ENCODE measurements around the gene LFNG.
A peak's percentile ranks its signal among the peaks of the same experiment; 100 is the strongest.

LFNG gene, protein sequence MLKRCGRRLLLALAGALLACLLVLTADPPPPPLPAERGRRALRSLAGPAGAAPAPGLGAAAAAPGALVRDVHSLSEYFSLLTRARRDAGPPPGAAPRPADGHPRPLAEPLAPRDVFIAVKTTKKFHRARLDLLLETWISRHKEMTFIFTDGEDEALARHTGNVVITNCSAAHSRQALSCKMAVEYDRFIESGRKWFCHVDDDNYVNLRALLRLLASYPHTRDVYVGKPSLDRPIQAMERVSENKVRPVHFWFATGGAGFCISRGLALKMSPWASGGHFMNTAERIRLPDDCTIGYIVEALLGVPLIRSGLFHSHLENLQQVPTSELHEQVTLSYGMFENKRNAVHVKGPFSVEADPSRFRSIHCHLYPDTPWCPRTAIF

DNA sequence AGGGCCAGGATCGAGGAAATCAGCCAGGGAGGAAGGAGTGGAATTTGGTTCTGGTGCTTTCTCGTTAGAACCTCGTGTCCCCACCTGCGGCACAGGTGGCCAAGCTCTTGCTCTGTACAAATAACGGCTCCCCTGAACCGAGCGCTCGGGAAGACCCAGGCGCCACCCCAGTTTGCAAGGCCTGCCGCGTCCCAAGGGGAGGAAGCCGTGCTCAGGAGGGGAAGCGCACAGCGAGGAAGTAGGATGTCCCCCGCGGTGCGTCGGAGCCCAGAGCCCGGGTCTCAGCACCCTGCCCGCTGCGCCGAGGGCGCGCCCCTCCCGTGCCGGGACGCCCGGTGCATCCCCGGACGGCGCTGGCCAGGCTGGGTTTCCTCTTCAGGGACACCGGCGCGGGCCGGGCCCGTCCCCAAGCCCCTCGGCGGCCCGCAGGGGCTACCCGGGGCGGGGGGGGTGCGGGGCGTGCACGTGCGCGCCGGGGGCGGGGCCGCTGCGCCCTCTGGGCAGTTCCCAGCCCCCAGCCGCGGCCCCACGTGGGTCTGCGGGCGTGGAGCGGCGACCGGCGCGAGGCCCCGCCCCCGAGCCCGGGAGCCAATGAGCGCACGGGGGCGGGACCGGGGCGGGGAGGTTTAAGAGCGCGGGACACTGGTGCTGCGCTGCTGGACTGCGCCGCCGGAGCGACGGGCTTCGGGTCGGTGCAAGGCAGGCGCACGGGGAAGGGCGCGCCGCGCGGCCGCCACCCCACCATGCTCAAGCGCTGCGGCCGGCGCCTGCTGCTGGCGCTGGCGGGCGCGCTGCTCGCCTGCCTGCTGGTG, at the start of gene LFNG:
TSS of gene LFNG (plus strand) at position 656 of the 812 bp plus-strand sequence. CDS start at position 744, 88 bp downstream.
- DNase-seq = peak; percentile 84

DNA sequence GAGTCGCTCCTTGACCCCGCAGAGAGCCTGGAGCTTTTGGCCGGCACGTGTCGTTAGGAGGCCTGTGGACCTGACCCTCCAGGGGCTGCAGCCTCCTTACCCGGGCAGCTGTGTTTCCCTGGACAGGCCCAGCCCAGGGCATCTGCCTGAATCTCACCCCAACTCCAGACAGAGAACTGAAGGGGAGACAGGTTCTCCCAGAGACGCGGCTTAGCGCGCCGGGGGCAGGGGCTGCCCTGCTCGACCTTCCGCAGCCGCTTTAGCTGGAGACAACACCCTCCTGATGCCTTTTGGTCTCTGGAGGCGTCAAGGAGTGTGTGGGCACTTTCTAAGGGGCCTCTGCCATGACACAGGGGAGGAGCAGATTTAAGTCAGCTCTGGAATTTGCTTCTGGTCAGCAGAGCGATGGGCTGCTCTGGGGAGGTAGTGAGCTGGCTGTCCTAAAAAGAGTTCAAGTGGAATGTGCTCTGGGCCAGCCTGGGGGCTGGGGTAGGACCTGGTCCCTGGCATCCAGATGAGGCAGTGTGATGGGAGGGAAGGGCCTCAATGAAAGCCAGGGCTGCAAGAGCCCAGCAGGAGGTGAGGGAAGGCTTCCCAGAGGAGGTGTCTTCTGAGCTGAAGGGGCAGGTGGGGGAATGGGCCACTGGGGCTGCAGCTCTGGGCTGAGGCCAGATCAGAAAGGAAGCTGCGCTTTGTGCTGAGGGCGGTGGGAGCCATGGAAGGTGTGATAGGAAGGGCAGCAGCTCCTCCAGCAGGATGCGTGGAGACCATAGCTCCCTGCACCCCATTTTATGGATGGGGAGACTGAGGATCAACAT, 49.2 kb upstream of the LFNG start:
- no peak for DNase-seq

- DNase-seq = no peak
Observed at GRCh38 chr7:2471022-2471329, 48.6 kb upstream of the LFNG start.

GRCh38 chr7:2471396-2471795, 48.2 kb upstream of the LFNG start:
- DNase-seq = no peak

- peak; percentile 16 for DNase-seq
Observed at GRCh38 chr7:2472739-2473138, 46.8 kb upstream of the LFNG start.

DNA sequence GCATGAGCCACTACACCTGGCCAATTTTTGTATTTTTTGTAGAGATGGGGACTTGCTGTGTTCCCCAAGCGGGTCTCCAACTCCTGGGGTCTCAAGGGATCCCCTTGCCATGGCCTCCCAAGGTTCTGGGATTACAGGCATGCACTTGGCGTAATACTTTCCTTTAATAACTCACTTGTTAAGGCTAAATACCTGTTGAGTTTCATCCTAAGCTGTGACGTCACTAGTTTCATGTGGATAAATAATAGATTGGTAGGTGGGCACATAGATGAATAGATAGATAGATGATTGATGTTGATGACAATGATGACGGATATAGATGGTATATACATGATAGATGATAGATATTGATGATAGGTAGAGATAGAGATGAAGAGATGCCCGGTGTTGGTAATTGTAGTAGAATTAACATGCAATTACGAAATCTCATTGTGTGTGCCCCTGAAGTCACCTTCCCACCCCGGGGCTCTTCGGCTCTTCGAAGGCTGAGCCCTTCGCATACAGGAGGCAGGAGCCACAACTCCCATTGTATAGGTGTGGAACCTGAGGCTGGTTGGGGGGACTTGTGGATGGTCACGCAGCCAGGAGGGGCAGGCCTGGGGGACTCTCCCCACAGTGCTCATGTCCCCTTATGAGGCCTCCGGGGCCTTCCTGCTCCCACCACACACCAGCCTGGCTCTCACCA, 45.9 kb upstream of the LFNG start:
- no peak for DNase-seq

DNA sequence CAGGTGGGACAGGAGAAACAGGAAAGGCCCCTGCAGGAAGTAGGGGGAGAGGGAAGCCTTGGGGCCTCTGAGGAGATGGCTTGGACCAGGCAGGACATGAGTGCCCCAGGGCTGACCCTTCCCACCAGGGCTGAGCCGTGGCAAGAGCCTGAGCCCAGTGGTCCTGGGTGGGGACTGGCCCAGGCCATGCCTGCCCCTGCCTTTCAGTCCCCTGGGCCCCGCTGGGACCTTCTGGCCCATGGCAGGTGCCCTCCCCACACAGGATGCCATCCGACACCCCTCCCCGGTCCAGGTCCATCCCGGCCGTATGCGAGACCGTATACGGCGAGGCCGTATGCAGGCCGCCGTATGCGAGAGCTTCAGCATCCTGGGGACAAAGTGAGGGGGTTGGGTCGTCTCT, 45.4 kb upstream of the LFNG start:
- DNase-seq = no peak

DNA sequence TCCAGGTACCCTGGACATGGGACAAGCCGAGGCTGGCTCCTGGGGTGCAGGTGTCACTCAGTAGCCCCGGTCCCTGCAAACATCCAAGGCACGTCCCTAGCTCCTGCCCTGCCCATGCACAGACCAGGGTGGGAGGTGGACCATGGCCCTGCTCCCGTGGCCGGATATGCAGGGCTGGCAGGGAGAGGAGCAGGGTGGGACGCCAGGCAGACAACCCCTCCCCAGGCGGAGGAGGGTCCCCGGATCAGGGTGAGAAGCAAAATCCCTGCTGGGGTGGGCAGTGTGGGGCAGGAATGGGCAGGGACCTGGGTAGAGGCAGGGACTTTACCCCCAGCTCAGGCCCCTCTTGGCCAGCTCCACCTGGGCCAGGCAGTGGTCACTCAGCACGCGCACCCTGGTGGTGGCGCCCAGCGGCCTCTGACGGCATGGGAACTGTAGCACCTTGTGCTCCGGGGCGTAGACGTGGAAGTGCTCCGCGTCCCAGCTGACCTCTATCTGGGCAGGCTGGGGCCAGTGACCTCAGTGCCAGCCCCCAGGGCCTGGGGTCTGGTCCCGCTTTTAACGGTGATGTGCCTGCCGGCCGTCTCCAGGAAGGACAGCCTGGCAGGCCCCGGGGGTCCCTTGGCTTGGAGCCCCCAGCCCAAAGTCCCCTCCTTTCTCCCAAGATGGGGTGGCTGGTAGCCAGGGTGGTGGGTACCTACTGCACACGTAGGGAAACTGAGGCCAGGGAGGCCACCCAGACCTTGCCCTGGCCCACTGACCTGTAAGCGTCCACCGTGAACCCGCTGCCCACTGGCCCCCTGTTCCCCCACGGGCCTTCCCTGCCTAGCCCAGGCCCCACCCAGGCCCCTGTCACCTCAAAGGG, 44.5 kb upstream of the LFNG start:
- no peak for DNase-seq

DNA sequence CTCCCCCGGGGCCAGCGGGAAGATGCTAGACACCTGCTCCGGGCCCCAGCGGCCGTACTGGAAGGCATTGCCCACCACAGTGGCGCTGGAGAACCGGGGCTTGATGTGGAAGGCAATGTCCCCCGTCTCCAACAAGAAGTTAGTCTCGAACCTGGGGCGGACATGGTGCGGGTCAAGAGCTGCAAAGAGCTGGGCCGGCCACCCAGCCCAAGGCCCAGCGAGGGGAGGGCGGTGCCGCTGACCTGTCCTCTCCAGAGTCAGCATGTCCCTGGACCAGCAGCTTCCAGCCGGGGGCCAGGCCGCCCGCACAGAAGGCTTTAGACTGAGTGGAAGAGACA, 43.9 kb upstream of the LFNG start:
- no peak for DNase-seq

- DNase-seq = no peak
Observed at GRCh38 chr7:2476298-2476697, 43.3 kb upstream of the LFNG start, which contains the start of gene GRIFIN. TSS of gene GRIFIN (minus strand) at chr7:2476398. CDS start at chr7:2476383, 15 bp downstream.

GRCh38 chr7:2476776-2477446, 42.7 kb upstream of the LFNG start:
- DNase-seq = no peak

DNA sequence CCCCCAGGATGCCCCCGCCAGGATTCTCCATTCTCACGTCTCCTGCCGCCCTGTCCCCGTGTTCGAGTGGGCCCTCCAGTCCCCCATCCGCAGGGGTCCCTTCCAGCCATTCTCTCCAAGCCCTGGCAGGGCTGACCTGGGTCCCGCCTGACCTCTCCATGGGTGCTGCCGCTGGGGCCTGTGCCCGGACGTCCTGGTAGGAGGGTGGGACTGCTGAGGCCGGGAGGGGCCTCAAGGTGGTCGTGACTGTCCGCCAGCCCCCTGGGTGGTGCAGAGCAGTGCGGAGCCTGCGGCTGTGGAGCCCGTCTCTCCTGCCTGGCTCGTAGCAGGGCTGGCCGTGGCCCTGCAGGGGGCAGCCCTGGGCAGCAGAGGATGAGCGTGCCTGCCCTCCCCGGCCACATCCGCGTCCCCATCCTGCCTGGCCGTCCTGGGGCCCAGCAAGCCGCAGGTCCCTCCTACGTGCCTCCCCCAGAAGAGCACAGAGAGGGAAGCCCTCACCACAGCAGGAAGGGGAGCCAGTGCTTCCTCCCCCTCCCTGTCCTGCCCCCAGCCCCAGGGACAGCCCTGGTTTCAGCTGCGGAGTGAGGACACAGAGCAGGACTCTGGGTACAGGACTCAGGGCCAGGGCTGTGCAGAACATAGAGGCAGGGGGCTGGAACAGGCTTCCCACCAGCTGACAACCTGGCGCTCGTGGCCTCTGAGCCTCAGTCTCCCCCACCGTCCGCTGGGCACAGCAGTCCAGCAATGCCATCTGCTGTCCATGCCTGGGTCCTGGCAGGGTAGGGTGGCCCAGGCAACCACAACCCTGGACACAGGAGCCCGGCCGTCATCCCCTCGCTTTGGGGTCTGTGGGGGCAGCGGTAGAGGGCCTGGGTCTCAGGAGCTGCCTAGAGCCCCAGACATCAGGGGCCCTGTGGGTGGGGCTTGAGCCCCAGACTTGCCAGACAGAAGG, 41.9 kb upstream of the LFNG start:
- DNase-seq = peak; percentile 33

GRCh38 chr7:2478399-2478785, 41.2 kb upstream of the LFNG start:
- no peak for DNase-seq

DNA sequence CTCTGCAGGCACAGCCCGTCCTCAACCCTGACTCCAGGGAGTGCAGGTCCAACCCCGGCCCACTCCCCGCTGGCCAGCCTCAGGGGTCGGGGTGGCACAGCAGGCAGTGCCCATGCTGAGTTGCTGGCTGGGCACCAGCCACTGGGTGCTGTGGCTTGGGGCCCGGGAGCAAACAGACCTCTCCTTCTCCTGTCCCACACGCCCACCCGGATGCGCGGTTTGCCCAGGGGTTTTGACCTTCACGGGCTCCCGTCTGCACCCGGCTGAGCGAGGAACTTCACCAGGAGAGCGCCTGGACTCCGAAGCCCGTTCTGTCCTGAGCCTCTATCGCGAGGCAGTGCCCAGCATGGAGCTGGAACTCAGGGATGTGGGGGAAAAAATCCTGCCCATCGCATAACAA, 40.8 kb upstream of the LFNG start:
- DNase-seq = no peak

DNA sequence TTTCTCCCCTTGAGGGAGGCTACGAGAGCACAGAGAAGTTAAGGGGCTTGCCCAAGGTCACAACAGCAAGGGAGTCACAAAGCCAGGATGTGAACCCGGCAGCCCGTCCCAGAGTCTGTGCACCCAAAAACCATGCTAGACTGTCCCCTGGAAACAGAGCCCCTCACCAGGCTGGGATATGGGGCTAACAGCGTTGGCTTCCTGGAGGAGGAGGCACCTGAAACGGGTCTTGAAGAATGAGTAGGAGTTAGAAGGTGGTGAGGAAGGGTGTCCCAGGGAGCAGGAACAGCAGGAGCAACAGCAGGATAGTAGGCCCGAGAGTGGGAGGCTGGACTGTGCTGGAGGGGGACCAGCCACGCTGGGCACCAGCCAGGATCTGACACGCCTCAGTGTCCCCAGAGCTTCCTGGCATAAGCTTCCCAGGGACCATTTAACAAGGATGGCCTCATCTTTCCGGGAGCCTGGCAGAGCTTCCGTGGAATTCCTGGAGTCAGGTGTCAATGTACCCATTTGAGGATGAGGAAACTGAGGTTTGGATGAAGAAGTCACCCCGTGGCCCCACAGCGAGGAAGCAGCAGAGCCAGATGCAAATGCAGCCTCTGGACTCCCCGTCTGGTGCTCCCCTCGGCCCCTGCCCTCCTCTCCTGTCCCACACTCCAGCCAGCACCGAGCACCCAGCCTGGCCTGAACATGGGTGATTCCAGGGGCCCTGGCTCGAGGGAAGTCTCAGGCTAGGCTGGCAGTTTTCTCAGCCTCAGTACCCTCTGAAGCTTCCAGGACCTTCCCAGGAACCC, 40.1 kb upstream of the LFNG start:
- DNase-seq = no peak

DNA sequence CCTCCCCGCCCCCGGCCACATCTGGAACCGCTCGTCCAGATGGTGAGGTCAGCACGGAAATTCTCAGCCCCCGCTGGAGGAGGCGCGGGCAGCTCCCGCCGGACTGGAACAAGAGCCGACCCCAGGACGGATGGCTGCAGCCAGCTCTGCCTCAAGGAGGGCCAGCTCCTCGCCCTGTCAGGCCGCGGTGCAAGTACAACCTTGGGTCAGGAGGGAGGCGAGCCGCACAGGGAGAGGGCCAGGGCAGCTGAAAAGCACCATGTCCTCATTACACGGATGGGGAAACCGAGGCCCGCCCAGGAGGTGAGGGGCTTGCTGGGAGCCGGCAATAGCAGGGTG, 39.5 kb upstream of the LFNG start:
- DNase-seq = no peak

GRCh38 chr7:2481195-2481594, 38.4 kb upstream of the LFNG start:
- no peak for DNase-seq

GRCh38 chr7:2482725-2483451, 36.7 kb upstream of the LFNG start:
- DNase-seq = no peak

DNA sequence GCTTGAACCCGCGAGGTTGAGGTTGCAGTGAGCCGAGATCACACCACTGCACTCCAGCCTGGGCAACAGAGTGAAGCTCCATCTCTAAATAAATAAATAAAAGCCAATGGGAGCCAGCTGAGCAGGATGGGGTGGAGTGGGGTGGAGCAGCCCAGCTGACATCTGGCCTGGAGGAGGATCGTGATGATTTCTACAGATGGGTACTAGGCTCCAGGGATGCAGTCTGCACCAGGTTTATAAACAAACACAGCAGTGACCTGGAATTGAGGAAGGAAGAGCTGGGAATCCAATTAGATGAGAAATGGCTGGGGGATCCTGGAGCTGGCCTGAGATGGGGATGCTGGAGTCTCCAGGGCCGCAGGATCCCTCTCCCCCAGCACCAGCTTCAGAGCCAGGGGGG, 36.1 kb upstream of the LFNG start:
- DNase-seq = peak; percentile 87

Data from NCI-H1694 treated with DMSO at 0.1 percent for 48 hours (cell line).